Left ventricle myocardium inferior (tissue), 1 donor: Measurements from ENCODE around the gene PIK3CD. TPM values are rescaled to one million over a fixed set of nuclear protein-coding genes. Genes with fewer than 3 reads are reported as not detected.
A peak's percentile ranks its signal among the peaks of the same experiment; 100 is the strongest.
"Not testable (repeated sequence)": the region's sequence is repeated elsewhere in the genome, so short reads cannot be mapped to it uniquely, and the experiment has no call there.

Experiments used
- DNase-seq: peaks from one replicate; pipeline ENCODE4 v3.0.0-alpha.2; 2020
- H3K27ac ChIP-seq: fragments of 200-600 bp; replicated peaks from 2 replicates; pipeline ENCODE4 v1.8.0; 2021
- H3K27me3 ChIP-seq: fragments of 200-600 bp; 2 replicates; pipeline ENCODE4 v1.8.0; 2021; ENCODE audit warnings: low read depth
- H3K36me3 ChIP-seq: fragments of 200-600 bp; 2 replicates; pipeline ENCODE4 v1.8.0; 2021
- H3K4me1 ChIP-seq: fragments of 200-600 bp; 2 replicates; pipeline ENCODE4 v1.8.0; 2021
- H3K4me3 ChIP-seq: fragments of 200-600 bp; 2 replicates; pipeline ENCODE4 v1.8.0; 2021; ENCODE audit warnings: mild to moderate bottlenecking, moderate library complexity
- H3K9me3 ChIP-seq: fragments of 200-600 bp; replicated peaks from 2 replicates; pipeline ENCODE4 v1.8.0; 2021
- CTCF ChIP-seq: fragments of 200-600 bp; IDR thresholded peaks from 2 replicates; pipeline ENCODE4 v1.8.0; 2021; ENCODE audit warnings: antibody characterized with exemption, mild to moderate bottlenecking, borderline replicate concordance
- intact Hi-C: fragments of 100-400 bp; cut with micrococcal nuclease; formaldehyde crosslinking; loops from one replicate; pipeline ENCODE4 v1.11.0; 2022
- total RNA-seq: library from RNA; stranded (reverse); fragmentation: NEBNext Ultra II Directional; extraction: Animal tissue kit (Norgen Biotek cat#: 25700); gene quantifications from one replicate; pipeline ENCODE4 v1.2.1, GENCODE V29; 2021
- donor health status: DM: no; HTN: yes; CAD: no; lungs with severe emphysema.

PIK3CD gene
- total RNA-seq, 1 donor from 2014 or later, result 2.6 TPM

GRCh38 chr1:9746651-9747050, 95.1 kb downstream of the PIK3CD start:
- no peaks in the 10 kb centered on the region for H3K9me3 ChIP-seq
- H3K27ac ChIP-seq, result no peak overlapping the region
- H3K4me3 ChIP-seq, result no peak overlapping the region
- H3K27me3 ChIP-seq, result no peaks in the 10 kb centered on the region
- no peak for TF ChIP-seq CTCF
- H3K4me1 ChIP-seq, result no peaks in the 10 kb centered on the region
- peaks cover 85% of the 10 kb centered on the region for H3K36me3 ChIP-seq
- intact Hi-C loops, result no loop called here
- DNase-seq, result no peak

- not testable (repeated sequence) for H3K27ac ChIP-seq
Observed at GRCh38 chr1:9748391-9748790, 96.9 kb downstream of the PIK3CD start.

GRCh38 chr1:9749361-9749760, 97.8 kb downstream of the PIK3CD start:
- H3K9me3 ChIP-seq, result no peaks in the 10 kb centered on the region
- no peaks in the 10 kb centered on the region for H3K27me3 ChIP-seq
- H3K36me3 ChIP-seq, result peaks cover 74% of the 10 kb centered on the region
- peaks cover 5% of the 10 kb centered on the region for H3K4me1 ChIP-seq
- intact Hi-C loops, result no loop called here
- H3K4me3 ChIP-seq, result no peak overlapping the region
- no peak overlapping the region for H3K27ac ChIP-seq
- no peak for TF ChIP-seq CTCF
- DNase-seq, result no peak

More at GRCh38 chr1:9748391-9748790, 96.9 kb downstream of the PIK3CD start:
- intact Hi-C loops, H3K4me3 ChIP-seq, H3K4me1 ChIP-seq, DNase-seq, H3K27me3 ChIP-seq, H3K9me3 ChIP-seq: not testable (repeated sequence)
- peaks cover 75% of the 10 kb centered on the region for H3K36me3 ChIP-seq

GRCh38 chr1:9751971-9752370, 100.4 kb downstream of the PIK3CD start:
- no peaks in the 10 kb centered on the region for H3K9me3 ChIP-seq
- intact Hi-C loops, result no loop called here
- TF ChIP-seq CTCF, result no peak
- DNase-seq, result no peak
- no peak overlapping the region for H3K27ac ChIP-seq
- H3K4me3 ChIP-seq, result no peak overlapping the region
- peaks cover 21% of the 10 kb centered on the region for H3K4me1 ChIP-seq
- H3K36me3 ChIP-seq, result peaks cover 60% of the 10 kb centered on the region
- no peaks in the 10 kb centered on the region for H3K27me3 ChIP-seq

- no peak for TF ChIP-seq CTCF
- Histone ChIP-seq H3K27ac (no peak overlapping the region), H3K4me3 (no peak overlapping the region), H3K27me3 (no peaks in the 10 kb centered on the region), H3K4me1 (peaks cover 21% of the 10 kb centered on the region), H3K36me3 (peaks cover 58% of the 10 kb centered on the region), H3K9me3 (no peaks in the 10 kb centered on the region)
- peak; percentile 41 for DNase-seq
- intact Hi-C loops, result no loop called here
Observed at GRCh38 chr1:9753121-9753531, 101.6 kb downstream of the PIK3CD start.

GRCh38 chr1:9755441-9755995, 104.0 kb downstream of the PIK3CD start:
- Histone ChIP-seq H3K36me3 (peaks cover 35% of the 10 kb centered on the region), H3K27ac (peak overlapping the region; percentile 21), H3K9me3 (no peaks in the 10 kb centered on the region), H3K27me3 (no peaks in the 10 kb centered on the region), H3K4me3 (no peak overlapping the region), H3K4me1 (peaks cover 34% of the 10 kb centered on the region)
- no peak for DNase-seq
- intact Hi-C loops, result no loop called here
- no peak for TF ChIP-seq CTCF
